H1 (cell line): ENCODE data around the gene NDUFS7.

Experiments used
- JUN ChIP-seq: IDR thresholded peaks from 2 replicates; pipeline ENCODE4 v1.6.1; 2011; ENCODE audit warnings: low read depth, mild to moderate bottlenecking, improper control_type of control experiment, low read length
- KDM5A ChIP-seq: fragments of 200-600 bp; IDR thresholded peaks from 2 replicates; pipeline ENCODE4 v1.7.1; 2012; ENCODE audit warnings: mild to moderate bottlenecking, low read length, inconsistent platforms, mixed read lengths

DNA sequence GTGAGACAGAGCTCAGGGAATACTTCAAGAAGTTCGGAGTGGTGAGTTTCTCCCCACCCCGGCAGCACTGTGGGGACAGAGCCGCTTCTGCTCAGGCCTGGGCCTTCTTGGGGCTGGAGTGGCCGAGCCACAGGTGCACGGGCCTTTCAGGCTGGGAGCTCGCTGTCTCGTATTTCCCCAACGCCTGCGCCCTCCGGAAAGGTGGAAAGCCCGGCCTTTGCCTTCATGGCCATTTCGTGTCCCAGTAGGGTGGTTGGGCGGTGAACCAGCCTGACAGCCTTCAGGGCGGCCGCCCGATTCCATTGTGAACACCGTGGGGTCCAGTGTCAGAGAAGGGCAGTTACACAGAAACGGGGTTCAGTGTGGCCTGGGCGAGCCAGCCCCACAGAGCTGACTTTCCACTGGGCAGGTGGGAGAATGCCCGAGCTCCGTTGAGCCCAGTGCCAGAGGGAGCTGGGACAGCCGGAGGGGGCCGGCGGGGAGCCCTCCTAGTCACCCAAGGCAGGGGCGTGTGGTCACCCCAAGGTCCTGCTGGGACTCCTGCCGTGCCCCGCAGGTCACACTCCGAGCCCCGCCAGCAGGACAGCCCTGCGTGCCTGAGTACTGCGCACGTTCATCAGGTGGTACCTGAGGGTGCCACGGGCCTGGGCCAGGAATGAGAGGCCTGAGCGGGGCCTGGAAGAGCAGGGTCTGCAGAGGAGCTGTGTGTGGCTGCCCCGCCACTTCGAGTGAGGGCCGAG lies 37.7 kb downstream of the NDUFS7 start:
- TF ChIP-seq JUN (no peak), KDM5A (no peak)
